GM12892 (cell line): ENCODE data around the gene ZNF605.

ENCODE experiments used
- POLR2A ChIP-seq: IDR thresholded peaks from 2 replicates; pipeline ENCODE4 v1.6.1; 2011; ENCODE audit warnings: low read depth, low read length, control low read depth
- POLR2AphosphoS5 ChIP-seq: IDR thresholded peaks from 2 replicates; pipeline ENCODE4 v1.6.1; 2011; ENCODE audit warnings: low read depth, low read length, control low read depth

DNA sequence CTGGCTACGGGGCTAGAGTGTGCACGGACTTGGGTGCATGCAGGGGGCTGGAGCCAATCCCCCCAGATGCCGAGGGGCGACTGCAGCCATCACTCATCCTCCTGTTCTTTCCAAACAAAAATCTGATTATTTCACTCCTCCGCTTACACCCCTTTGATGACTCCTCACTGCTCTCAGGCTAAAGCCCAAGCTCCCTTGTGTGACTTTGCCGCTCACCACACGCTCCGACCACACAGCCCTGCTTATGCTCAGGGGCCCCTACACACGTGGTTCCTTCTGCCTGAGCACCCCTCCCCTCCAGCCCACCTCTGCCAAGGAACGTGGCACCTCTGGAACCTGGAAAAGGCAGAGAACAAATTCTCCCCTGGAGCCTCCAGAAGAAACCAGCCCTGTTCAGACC, 82.4 kb downstream of the ZNF605 start:
- TF ChIP-seq POLR2AphosphoS5 (no peak), POLR2A (no peak; the same call in 1 of the 2 replicates)
